Endothelial cell of umbilical vein (primary cell): ENCODE results near the gene C14orf132.

Experiments used
- POLR2A ChIP-seq: IDR thresholded peaks from 2 replicates; pipeline ENCODE4 v1.6.1; 2012; ENCODE audit warnings: low read depth, mild to moderate bottlenecking, control low read depth, low read length
- TF ChIP-seq, protein P1 (sequence below), 2 donors: IDR thresholded peaks; 1 replicate in 1 of 2; 2 replicates in 1 of 2; pipeline ENCODE4 v1.5.1; 2011; ENCODE audit warnings: low read length in 2 of 2, mild to moderate bottlenecking in 2 of 2, moderate library complexity in 2 of 2, control low read depth in 1 of 2, inconsistent platforms in 1 of 2, low read depth in 1 of 2; ENCODE audit not compliant: insufficient read depth in 1 of 2; ENCODE audit errors: extremely low read depth in 1 of 2

DNA sequence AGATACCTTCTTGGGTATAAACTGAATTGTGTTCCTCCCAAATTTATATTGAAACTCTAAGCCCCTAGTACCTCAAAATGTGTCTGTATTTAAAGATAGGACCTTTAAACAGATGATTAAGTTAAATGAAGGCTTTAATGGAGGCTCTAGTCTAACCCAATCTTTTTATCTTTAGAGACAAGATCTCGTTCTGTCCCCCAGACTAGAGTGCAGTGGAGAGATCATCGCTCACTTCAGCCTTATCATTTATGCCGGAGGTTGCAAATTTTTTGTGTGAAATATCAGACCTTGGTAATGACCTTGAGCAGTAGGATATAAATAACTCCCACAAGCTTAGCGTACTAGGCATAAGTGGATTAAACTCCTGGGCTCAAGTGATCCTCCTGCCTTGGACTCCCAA, 81.8 kb downstream of the C14orf132 start:
- TF ChIP-seq, protein P1, sequence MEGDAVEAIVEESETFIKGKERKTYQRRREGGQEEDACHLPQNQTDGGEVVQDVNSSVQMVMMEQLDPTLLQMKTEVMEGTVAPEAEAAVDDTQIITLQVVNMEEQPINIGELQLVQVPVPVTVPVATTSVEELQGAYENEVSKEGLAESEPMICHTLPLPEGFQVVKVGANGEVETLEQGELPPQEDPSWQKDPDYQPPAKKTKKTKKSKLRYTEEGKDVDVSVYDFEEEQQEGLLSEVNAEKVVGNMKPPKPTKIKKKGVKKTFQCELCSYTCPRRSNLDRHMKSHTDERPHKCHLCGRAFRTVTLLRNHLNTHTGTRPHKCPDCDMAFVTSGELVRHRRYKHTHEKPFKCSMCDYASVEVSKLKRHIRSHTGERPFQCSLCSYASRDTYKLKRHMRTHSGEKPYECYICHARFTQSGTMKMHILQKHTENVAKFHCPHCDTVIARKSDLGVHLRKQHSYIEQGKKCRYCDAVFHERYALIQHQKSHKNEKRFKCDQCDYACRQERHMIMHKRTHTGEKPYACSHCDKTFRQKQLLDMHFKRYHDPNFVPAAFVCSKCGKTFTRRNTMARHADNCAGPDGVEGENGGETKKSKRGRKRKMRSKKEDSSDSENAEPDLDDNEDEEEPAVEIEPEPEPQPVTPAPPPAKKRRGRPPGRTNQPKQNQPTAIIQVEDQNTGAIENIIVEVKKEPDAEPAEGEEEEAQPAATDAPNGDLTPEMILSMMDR (IDR thresholded peaks at IDR 0.05; ENCODE audit: extremely low read depth in 1 of 2, insufficient read depth in 1 of 2, low read depth in 1 of 2, low read length in 2 of 2), result no peak
- TF ChIP-seq POLR2A, result no peak
